Lower leg skin (tissue), 4 donors: Measurements from ENCODE around the gene SH2D4B. TPM values are rescaled to one million over a fixed set of nuclear protein-coding genes. Genes with fewer than 3 reads are reported as not detected.

ENCODE experiments used
- DNase-seq, 2 donors: peaks; one replicate each; pipeline ENCODE4 v3.0.0-alpha.2; 2019; ENCODE audit warnings: low spot score in 2 of 2
- H3K4me3 ChIP-seq: fragments of 200-600 bp; sonication (generic); 2 replicates; pipeline ENCODE4 v1.5.1; 2017; ENCODE audit warnings: mild to moderate bottlenecking, low read depth; ENCODE audit not compliant: poor library complexity, severe bottlenecking
- CTCF ChIP-seq, 3 donors: fragments of 450-650 bp; IDR thresholded peaks; one replicate each; pipeline ENCODE4 v1.5.1; 2016; ENCODE audit warnings: antibody characterized with exemption in 3 of 3, mild to moderate bottlenecking in 3 of 3, moderate library complexity in 2 of 3
- POLR2A ChIP-seq, 2 donors: fragments of 450-650 bp; IDR thresholded peaks; one replicate each; pipeline ENCODE4 v1.6.1; 2016 to 2017; ENCODE audit warnings: antibody characterized with exemption in 2 of 2, mild to moderate bottlenecking in 1 of 2, moderate library complexity in 1 of 2
- WGBS, 2 donors: methylation state at CpG; one replicate each; pipeline ENCODE4 v1.1.5; 2018; 5-methylcytosine and 5-hydroxymethylcytosine counted together
- intact Hi-C: fragments of 100-400 bp; cut with DNase I; formaldehyde crosslinking; loops from one replicate; pipeline ENCODE4 v1.15.0; 2023; ENCODE audit warnings: low total_unique reads
- total RNA-seq, 4 donors: library from RNA; depleted of rRNA; stranded (reverse); fragments of >200 nt; gene quantifications; one replicate each; pipeline ENCODE4 v1.1.0, GENCODE V29; 2016

Gene SH2D4B
- under 1 TPM in 1 of 4 donors, not detected in 3; 0.13 TPM for total RNA-seq

- intact Hi-C loops: no loop called here
- no peak within 1 kb of the TSS for H3K4me3 ChIP-seq
- 93% methylated on average over 18 to 19 of the region's 19 CpGs for WGBS, 2 donors
- DNase-seq: peak in 1 of 2 donors; percentile 80
- TF ChIP-seq POLR2A (IDR thresholded peaks at IDR 0.05) (no peak), CTCF (IDR thresholded peaks at IDR 0.05) (no peak)
Observed at GRCh38 chr10:80537736-80538480, at the start of gene SH2D4B. Gene SH2D4B, plus strand, starts transcription at chr10:80537902. Its CDS starts 430 bp downstream, at chr10:80538332.

- DNase-seq: peak in 1 of 2 donors; percentile 68
- intact Hi-C loops: no loop called here
- TF ChIP-seq POLR2A (IDR thresholded peaks at IDR 0.05) (no peak), CTCF (IDR thresholded peaks at IDR 0.05) (no peak)
- H3K4me3 ChIP-seq: no peak overlapping the region
- WGBS, 2 donors: 68 to 80% methylated on average over 6 of the region's 6 CpGs
Observed at GRCh38 chr10:80488539-80489066, 49.1 kb upstream of the SH2D4B start.

GRCh38 chr10:80489371-80490112 is 48.2 kb upstream of the SH2D4B start:
- 100% methylated on average over 2 of the region's 2 CpGs for WGBS, 2 donors
- peak in 1 of 2 donors; percentile 74 for DNase-seq
- intact Hi-C loops: no loop called here

GRCh38 chr10:80491251-80492102 is 46.2 kb upstream of the SH2D4B start:
- TF ChIP-seq POLR2A (IDR thresholded peaks at IDR 0.05): no peak
- no peak for TF ChIP-seq CTCF (IDR thresholded peaks at IDR 0.05)
- intact Hi-C loops: no loop called here
- WGBS, 2 donors: 76 to 81% methylated on average over 7 of the region's 7 CpGs
- peak in 1 of 2 donors; percentile 87 for DNase-seq
- no peak overlapping the region for H3K4me3 ChIP-seq

More at GRCh38 chr10:80489371-80490112, 48.2 kb upstream of the SH2D4B start:
- no peak overlapping the region for H3K4me3 ChIP-seq
- no peak for TF ChIP-seq CTCF (IDR thresholded peaks at IDR 0.05)
- TF ChIP-seq POLR2A (IDR thresholded peaks at IDR 0.05): no peak

- intact Hi-C loops: no loop called here
- 76 to 78% methylated on average over 6 of the region's 6 CpGs for WGBS, 2 donors
- DNase-seq: no peak
- H3K4me3 ChIP-seq: no peak overlapping the region
- no peak for TF ChIP-seq CTCF (IDR thresholded peaks at IDR 0.05)
- TF ChIP-seq POLR2A (IDR thresholded peaks at IDR 0.05): no peak
Observed at GRCh38 chr10:80492848-80493521, 44.7 kb upstream of the SH2D4B start.
